Measurements from ENCODE around the gene SECISBP2L. TPM values are rescaled to one million over a fixed set of nuclear protein-coding genes. Genes with fewer than 3 reads are reported as not detected.

Gene SECISBP2L
- total RNA-seq = 10 to 100 TPM; 23.7 to 27.5 (median 24.5) TPM

- no peaks in the 10 kb centered on the region for H3K27me3 ChIP-seq
- peak within 1 kb of the TSS; percentile 77 to 88 (median 84) for H3K27ac ChIP-seq
- DNase-seq (peak; percentile 85 to 88), ATAC-seq (peak; percentile 97 to 99)
- peaks cover 24 to 29% of the 10 kb centered on the region in 2 donors for H3K4me1 ChIP-seq
- H3K9me3 ChIP-seq = no peaks in the 10 kb centered on the region
- TF ChIP-seq CTCF (IDR thresholded peaks at IDR 0.05 in 4 of 5, conservative IDR thresholded peaks at IDR 0.05 in 1 of 5) = peak in 2 of 5 experiments; percentile 9 to 14
- TF ChIP-seq POLR2A (IDR thresholded peaks at IDR 0.05) = peak; percentile 63 to 66
- intact Hi-C loops (cut with DNase I; ENCODE audit: low total_unique reads) (loop anchor here (2.0 to 5.0 kb wide), 3 partner anchors 100 to 576 kb away; partner anchors contain the start of genes DTWD1, EID1 and FAM227B), in situ Hi-C loops (cut with MboI; ENCODE audit: low sequenced_read_pairs in 4 of 4) (no loop called here)
- peak within 1 kb of the TSS; percentile 89 to 99 (median 95) for H3K4me3 ChIP-seq
- H3K36me3 ChIP-seq = no peaks in the 10 kb centered on the region
Observed at GRCh38 chr15:49046220-49047102, at the start of gene SECISBP2L. TSS of gene SECISBP2L (minus strand) at chr15:49046446. CDS start at chr15:49046299, 147 bp downstream.

GRCh38 chr15:49094923-49095322, 48.7 kb upstream of the SECISBP2L start:
- no peaks in the 10 kb centered on the region for H3K27me3 ChIP-seq
- in situ Hi-C loops (cut with MboI; ENCODE audit: low sequenced_read_pairs in 4 of 4) = no loop called here
- intact Hi-C loops (cut with DNase I; ENCODE audit: low total_unique reads) = no loop called here

GRCh38 chr15:49093252-49094105, 47.2 kb upstream of the SECISBP2L start:
- no peak overlapping the region for H3K4me3 ChIP-seq
- no peaks in the 10 kb centered on the region for H3K9me3 ChIP-seq
- H3K27ac ChIP-seq = no peak overlapping the region
- no peaks in the 10 kb centered on the region for H3K27me3 ChIP-seq
- no peaks in the 10 kb centered on the region for H3K36me3 ChIP-seq
- H3K4me1 ChIP-seq = no peaks in the 10 kb centered on the region
- ATAC-seq = no peak
- intact Hi-C loops (cut with DNase I; ENCODE audit: low total_unique reads) (no loop called here), in situ Hi-C loops (cut with MboI; ENCODE audit: low sequenced_read_pairs in 4 of 4) (no loop called here)
- DNase-seq = no peak
- TF ChIP-seq CTCF (IDR thresholded peaks at IDR 0.05 in 4 of 5, conservative IDR thresholded peaks at IDR 0.05 in 1 of 5) = no peak

More at GRCh38 chr15:49094923-49095322, 48.7 kb upstream of the SECISBP2L start:
- DNase-seq (no peak), ATAC-seq (no peak)
- Histone ChIP-seq H3K9me3 (no peaks in the 10 kb centered on the region), H3K36me3 (no peaks in the 10 kb centered on the region), H3K27ac (no peak overlapping the region), H3K4me3 (no peak overlapping the region), H3K4me1 (no peaks in the 10 kb centered on the region)
- TF ChIP-seq CTCF (IDR thresholded peaks at IDR 0.05 in 4 of 5, conservative IDR thresholded peaks at IDR 0.05 in 1 of 5) (no peak), POLR2A (IDR thresholded peaks at IDR 0.05) (no peak)

GRCh38 chr15:49088996-49089395, 42.8 kb upstream of the SECISBP2L start:
- Histone ChIP-seq H3K27me3 (no peaks in the 10 kb centered on the region), H3K36me3 (no peaks in the 10 kb centered on the region), H3K27ac (no peak overlapping the region), H3K4me3 (no peak overlapping the region), H3K9me3 (no peaks in the 10 kb centered on the region), H3K4me1 (no peaks in the 10 kb centered on the region)
- intact Hi-C loops (cut with DNase I; ENCODE audit: low total_unique reads) = no loop called here
- TF ChIP-seq POLR2A (IDR thresholded peaks at IDR 0.05) (no peak), CTCF (IDR thresholded peaks at IDR 0.05 in 4 of 5, conservative IDR thresholded peaks at IDR 0.05 in 1 of 5) (no peak)
- in situ Hi-C loops (cut with MboI; ENCODE audit: low sequenced_read_pairs in 4 of 4) = no loop called here
- DNase-seq (no peak), ATAC-seq (no peak)

All from gastrocnemius medialis (tissue), 4 donors.